Measurements from ENCODE around the gene ZNF277.
"Not testable (repeated sequence)": the region's sequence is repeated elsewhere in the genome, so short reads cannot be mapped to it uniquely, and the experiment has no call there.

The ZNF277 gene

DNA sequence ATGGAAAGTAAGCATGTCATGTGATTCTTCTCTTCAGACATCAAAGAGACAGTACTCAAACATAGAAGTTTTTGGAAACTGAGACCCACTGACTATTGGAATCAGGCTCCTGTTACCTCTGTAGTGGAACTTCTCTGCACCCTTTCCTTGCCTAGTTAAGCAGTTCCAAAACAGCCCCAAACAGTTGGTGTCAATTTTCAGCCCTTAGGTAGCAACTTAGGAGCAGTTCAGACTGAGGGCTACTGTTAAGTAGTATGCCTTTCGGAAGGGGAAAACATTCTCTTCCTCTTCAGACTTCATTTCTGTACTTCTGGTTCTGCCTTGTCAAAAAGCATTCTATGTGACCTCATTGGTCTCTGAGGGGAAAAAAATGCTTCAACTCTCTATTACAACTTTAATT, 85.7 kb downstream of the ZNF277 start:
- DNase-seq (ENCODE audit: low spot score): no peak

DNA sequence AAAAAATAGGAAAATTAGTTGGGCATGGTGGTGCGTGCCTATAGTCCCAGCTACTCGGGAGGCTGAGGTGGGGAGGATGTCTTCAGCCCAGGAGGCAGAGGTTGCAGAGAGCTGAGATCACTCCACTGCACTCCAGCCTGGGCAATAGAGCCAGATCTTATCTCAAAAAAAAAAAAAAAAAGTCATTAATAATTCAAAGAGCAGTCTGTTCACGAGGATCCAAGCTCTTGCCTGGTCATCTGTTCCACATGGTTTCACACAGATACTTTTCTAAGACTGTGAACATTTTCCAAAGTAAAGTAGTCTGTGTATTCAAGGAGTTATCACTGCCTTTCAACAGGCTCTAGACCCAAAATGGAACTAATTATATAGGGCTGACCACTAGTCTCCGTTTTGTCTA, 86.9 kb downstream of the ZNF277 start:
- DNase-seq (ENCODE audit: low spot score): no peak

GRCh38 chr7:112296432-112296831, 89.9 kb downstream of the ZNF277 start:
- no peak for DNase-seq (ENCODE audit: low spot score)

- no peak for DNase-seq (ENCODE audit: low spot score)
Observed at GRCh38 chr7:112297681-112298080, 91.2 kb downstream of the ZNF277 start.

DNA sequence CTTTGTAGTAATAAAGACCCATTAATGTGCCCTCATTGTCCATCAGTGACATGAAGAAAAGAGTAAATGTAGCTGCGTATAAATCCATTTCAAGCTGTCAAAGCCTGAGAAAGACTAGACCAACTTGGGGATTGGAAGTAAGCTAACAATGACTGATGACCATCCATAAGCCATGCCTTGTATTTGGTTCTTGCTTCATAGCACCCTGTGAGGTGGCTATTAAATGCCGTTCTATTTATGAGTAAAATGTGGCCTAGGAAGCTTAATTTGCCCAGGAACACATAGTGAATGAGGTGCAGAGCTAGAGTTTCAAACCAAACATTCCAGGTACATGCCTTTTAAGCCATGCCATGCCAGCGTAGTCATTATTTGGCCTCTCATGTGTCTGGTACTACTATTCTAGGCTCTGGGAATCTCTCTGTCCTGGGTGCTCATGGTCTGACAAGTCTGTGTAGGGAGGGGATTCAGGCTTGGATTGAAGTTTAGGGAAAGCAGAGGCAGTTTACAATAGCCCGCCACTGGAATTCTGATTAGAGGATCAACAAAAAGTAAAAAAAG, 92.1 kb downstream of the ZNF277 start:
- DNase-seq (ENCODE audit: low spot score): no peak

GRCh38 chr7:112300072-112300471, 93.6 kb downstream of the ZNF277 start:
- no peak for DNase-seq (ENCODE audit: low spot score)

DNA sequence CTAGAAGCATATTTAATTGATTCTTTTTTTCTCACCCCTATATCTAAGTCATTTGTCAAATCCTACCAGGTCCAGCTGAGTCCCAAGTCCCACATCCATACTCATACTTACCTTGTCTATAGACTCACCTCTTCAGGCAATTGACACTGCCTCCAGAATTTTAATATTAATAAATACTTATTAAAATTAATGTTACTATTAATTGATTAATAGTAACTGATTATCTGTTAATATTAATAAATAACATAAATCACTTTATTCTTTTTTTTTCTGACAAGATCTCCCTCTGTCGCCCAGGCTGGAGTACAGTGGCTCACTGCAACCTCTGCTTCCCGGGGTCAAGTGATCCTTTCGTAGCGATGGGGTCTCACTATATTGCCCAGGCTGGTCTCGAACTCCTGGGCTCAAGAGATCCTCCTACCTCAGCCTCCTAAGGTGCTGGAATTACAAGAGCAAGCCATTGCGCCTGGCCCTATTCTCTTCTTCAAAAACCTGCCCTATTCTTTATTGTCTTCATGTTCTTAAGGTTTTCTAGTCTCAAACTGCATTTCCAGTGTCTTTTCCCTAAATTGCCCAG, 94.4 kb downstream of the ZNF277 start:
- no peak for DNase-seq (ENCODE audit: low spot score)

DNA sequence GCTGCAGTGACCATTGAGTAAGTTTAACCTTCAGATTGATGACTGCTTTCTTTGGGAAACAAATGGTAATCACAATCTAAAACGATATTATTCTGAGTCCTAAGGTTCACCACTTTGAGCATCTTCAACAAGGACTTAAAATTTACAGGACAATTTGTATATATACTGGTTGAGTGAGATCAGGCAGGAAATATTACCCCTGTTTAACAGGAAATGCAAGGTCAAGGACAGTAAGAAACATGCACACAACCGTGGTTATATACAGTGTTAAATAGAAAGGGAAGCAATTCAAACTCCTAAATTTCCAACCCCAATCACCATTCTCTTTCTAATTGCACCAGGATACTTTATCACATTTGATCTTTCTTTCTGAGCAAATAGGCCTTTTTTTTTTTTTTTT, 96.1 kb downstream of the ZNF277 start:
- no peak for DNase-seq (ENCODE audit: low spot score)

GRCh38 chr7:112306903-112307302, 100.4 kb downstream of the ZNF277 start:
- DNase-seq (ENCODE audit: low spot score): no peak

DNA sequence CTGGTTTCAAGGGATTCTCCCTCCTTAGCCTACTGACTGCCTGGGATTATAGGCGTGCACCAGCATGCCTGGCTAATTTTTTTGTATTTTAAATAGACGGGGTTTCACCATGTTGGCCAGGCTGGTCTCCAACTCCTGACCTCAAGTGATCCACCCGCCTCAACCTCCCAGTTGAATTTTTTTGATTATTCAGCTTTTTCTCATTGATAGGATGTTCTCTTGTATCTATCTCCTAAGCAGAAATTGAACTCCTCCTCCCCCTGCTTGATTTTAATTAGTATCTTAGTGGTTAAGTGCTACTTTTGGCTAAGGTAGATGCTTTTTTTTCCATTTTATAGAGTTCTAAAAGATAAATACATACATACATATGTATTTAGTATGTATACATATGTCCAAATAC, 101.0 kb downstream of the ZNF277 start:
- no peak for DNase-seq (ENCODE audit: low spot score)

DNA sequence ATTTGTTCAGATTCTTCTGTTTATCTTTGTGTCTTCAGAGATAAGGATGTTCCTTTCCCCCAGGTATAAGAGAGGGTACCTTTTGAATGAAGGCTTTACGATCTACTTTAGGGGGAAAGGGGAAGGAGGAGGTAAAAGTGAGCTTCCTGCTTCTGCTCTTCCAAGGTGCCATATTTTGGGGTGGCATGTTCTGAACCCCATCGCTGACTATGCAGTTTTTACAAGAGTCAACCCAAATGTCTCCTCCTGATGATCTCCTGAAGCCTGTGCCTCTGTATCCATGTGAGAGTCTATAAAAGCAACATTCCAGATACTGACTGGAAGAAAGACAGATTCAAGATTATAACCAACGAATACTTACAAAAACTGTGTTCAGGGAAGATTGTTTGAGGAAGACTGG, 102.5 kb downstream of the ZNF277 start:
- DNase-seq (ENCODE audit: low spot score): no peak

- DNase-seq (ENCODE audit: low spot score): not testable (repeated sequence)
Observed at GRCh38 chr7:112316803-112317202, 110.3 kb downstream of the ZNF277 start.

DNA sequence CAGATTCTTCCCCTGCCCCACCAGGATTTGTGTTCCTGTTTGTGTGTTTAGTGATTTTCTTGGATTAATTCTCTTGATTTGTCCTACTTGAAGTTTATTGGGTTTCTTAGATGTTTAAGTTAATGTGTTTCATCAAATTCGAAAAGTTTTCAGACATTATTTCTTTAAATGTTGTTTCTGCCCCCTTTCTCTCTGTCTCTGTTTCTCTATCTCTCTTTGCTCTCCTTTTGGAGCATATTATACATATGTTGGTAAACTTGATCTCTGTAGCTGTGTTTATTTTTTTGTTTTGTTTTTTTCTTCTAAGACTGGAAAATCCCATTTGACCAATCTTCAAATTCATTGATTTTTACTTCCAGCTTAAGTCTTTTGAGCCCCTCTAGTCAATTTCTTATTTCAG, 115.6 kb downstream of the ZNF277 start:
- no peak for DNase-seq (ENCODE audit: low spot score)

DNA sequence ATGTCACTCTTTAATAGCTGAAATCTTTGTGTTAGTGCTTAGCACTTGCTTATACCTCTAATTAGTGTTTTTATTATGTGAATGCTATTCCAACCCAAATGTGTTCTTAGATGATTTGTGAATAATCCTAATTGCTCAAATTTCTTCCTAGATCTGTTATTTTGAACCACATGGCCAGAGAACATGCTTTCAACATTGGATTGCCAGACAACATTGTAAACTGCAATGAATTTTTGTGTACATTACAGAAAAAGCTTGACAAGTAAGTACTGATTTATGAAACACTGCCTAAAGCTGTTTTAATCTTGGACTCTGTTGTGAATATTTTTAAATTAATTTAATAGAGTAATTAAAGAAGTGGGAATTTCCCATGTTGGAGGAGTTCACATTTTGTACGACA, 121.1 kb downstream of the ZNF277 start:
- no peak for DNase-seq (ENCODE audit: low spot score)

GRCh38 chr7:112331492-112331891, 125.0 kb downstream of the ZNF277 start:
- DNase-seq (ENCODE audit: low spot score): no peak

- no peak for DNase-seq (ENCODE audit: low spot score)
Observed at GRCh38 chr7:112334366-112334765, 127.9 kb downstream of the ZNF277 start.

DNA sequence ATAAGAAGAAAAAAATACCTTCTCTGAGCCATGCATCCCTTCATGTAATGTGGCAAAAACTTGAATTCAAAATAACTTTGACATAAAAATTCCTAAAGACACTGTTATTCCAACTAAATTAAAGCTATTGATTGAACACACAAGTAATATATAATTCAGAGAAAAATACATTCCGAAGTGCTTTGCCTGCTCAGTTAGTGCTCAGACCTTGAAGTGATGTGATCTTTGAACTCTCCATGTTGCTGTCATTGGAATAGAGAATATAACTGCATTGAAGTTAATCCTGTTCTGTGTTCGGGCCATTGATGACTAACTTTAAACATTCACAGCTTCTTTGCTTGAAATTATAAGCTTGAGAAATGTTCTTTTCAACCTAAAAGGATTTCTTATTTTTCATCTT, 129.8 kb downstream of the ZNF277 start:
- DNase-seq (ENCODE audit: low spot score): no peak

- no peak for DNase-seq (ENCODE audit: low spot score)
Observed at GRCh38 chr7:112336936-112337576, 130.6 kb downstream of the ZNF277 start.

DNA sequence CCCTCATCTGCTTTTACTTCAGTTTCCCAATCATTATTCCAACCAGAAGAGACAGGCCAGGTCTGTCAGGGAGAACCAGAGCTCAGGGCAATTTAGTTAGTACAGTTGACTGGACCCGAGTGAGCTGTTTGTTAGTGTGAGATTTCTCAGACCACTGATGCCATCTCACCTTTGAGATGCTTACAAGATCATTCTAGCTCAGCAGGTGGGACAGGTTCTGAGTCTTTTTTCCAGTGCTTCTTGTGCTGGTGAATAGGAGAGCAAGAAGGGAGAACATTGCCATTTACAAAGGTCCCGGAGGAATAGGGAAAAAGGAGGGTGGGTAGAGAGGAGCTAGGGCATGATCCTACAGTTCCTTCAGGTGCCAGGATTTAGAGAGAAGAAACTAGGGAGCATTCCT, 131.4 kb downstream of the ZNF277 start:
- no peak for DNase-seq (ENCODE audit: low spot score)

DNA sequence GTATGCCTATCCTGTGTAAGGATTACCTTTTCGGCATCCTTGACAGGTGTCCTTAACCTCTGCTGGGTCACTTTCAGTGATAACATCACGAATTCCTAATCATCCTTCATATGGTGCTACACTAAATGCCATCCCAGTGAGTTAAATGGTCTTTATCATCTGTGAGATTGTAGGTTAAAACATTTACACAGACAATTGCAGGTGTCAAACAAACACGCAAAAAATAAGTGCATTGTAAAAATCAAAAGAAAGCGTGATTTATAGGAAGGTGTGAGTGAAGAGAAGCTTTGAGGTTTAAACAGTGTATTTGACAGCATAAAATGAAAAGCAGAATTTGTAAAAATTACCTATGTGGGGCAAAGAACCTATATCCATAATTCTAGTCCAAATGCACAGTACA, 132.3 kb downstream of the ZNF277 start:
- DNase-seq (ENCODE audit: low spot score): no peak

- no peak for DNase-seq (ENCODE audit: low spot score)
Observed at GRCh38 chr7:112341464-112341863, 135.0 kb downstream of the ZNF277 start.

DNA sequence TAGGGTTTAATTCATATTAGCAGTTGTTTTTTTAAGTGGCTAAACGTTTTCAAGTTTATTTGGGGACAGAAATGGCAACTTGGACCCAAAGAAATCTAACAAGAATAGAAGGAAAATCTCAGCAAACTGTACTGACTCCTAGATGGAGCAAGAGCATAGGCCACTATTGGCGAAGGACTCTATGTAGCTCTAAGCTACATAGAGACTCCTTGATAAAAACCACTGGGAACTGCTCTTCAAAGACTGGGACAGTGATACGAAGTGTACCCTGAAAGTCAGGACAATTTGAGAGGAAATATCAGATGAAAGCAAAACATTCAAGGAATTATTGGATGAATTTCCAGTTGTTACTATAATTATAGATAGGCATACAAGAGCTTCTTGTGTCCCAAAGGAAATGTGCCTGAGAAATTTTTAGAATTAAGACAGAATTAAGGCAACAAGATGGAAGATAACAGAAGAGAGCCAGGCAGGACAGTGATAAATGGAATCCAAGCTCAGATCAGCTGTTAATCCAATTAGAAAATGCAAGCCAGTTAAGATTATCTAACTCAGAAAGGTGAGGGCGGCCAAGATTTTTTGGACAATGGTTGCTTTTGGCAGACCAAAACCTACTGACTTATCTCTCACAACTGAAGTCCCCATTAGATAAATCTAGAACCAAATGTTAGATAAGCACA, 140.0 kb downstream of the ZNF277 start:
- DNase-seq (ENCODE audit: low spot score): no peak

DNA sequence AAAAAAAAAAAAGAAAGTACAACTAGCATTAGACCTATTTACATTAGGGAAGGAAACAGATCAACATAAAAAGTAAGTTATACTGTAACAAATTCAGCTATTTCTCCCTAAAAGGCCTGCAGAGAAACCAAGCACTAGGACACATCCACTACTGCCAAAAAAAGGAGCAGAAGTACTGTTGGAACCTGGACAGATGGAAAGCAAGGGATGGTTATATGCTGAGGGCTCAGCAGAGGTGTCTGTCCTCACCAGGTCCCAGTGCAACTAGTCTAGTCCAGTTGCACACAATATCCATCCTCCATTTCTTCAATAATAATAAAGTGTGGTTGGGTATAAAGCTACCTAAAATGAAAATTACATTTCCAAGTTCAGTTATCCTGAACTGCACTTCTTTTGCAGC, 140.6 kb downstream of the ZNF277 start:
- DNase-seq (ENCODE audit: low spot score): no peak

Measured in GM03348 (cell line).